H1 (cell line): ENCODE results near the gene UFD1. TPM values are rescaled to one million over a fixed set of nuclear protein-coding genes. Genes with fewer than 3 reads are reported as not detected.

Experiments used
- CTCF ChIA-PET: fragments of 300-600 bp; sonication (Branson Sonifier 250); formaldehyde crosslinking; loops from one replicate; lab custom pipeline; 2021; ENCODE audit not compliant: partially characterized antibody; lab: Charles Lee
- POLR2A ChIA-PET: fragments of 300-600 bp; sonication (Branson Sonifier 250); formaldehyde crosslinking; loops from one replicate; lab custom pipeline; 2021; ENCODE audit warnings: inconsistent platforms; ENCODE audit not compliant: partially characterized antibody; lab: Charles Lee
- DNase-seq, 2 experiments: peaks; one replicate each; pipeline versions ENCODE4 v3.0.0 to v3.0.0-alpha.2; 2010 to 2022; ENCODE audit warnings: low spot score in 2 of 2, low read depth in 1 of 2, mixed read lengths in 1 of 2
- FAIRE-seq: peaks from 2 replicates; lab custom pipeline; 2011; peaks lifted over from hg19 to GRCh38; lab: Jason Lieb, UNC
- H2AFZ ChIP-seq: 2 replicates; pipeline ENCODE4 v1.8.1; 2012; ENCODE audit warnings: low read length, inconsistent platforms
- H2AK5ac ChIP-seq: 2 replicates; pipeline ENCODE4 v1.6.1; 2013; ENCODE audit warnings: low read depth, low read length
- H2BK120ac ChIP-seq: replicated peaks from 2 replicates; pipeline ENCODE3; 2013; ENCODE audit warnings: low read depth, low read length, inconsistent platforms
- H2BK12ac ChIP-seq: 2 replicates; pipeline ENCODE4 v1.6.1; 2013; ENCODE audit warnings: low read depth, low read length
- H2BK15ac ChIP-seq: 2 replicates; pipeline ENCODE4 v1.6.1; 2013; ENCODE audit warnings: low read length
- H2BK20ac ChIP-seq: 2 replicates; pipeline ENCODE4 v1.6.1; 2013; ENCODE audit warnings: low read length
- H2BK5ac ChIP-seq: 2 replicates; pipeline ENCODE4 v1.6.1; 2013; ENCODE audit warnings: low read depth, low read length
- H3K14ac ChIP-seq: 2 replicates; pipeline ENCODE4 v1.6.1; 2013; ENCODE audit warnings: inconsistent platforms; ENCODE audit not compliant: insufficient read length
- H3K18ac ChIP-seq: 2 replicates; pipeline ENCODE4 v1.6.1; 2013; ENCODE audit warnings: low read length; ENCODE audit errors: extremely low read depth
- H3K23ac ChIP-seq: 2 replicates; pipeline ENCODE4 v1.6.1; 2013; ENCODE audit warnings: inconsistent platforms; ENCODE audit not compliant: insufficient read length
- H3K23me2 ChIP-seq: 2 replicates; pipeline ENCODE4 v1.6.1; 2013; ENCODE audit warnings: low read depth, low read length
- H3K27ac ChIP-seq: 2 replicates; pipeline ENCODE4 v1.6.1; 2011; ENCODE audit warnings: low read depth, low read length, inconsistent platforms
- H3K27me3 ChIP-seq, 4 experiments: replicated peaks in 1 of 4; 1 replicate in 1 of 4; 2 replicates in 3 of 4; pipeline versions ENCODE4 v1.6.1 to v1.8.1; 2011 to 2013; ENCODE audit warnings: low read length in 3 of 4, mild to moderate bottlenecking in 3 of 4, inconsistent platforms in 2 of 4, mixed read lengths in 2 of 4, moderate library complexity in 1 of 4; ENCODE audit not compliant: control insufficient read depth in 3 of 4, insufficient read depth in 3 of 4; ENCODE audit errors: extremely low read depth in 1 of 4
- H3K36me3 ChIP-seq, 4 experiments: 2 replicates each; pipeline versions ENCODE4 v1.6.1 to v1.8.1; 2011 to 2013; ENCODE audit warnings: mild to moderate bottlenecking in 4 of 4, low read length in 3 of 4, moderate library complexity in 2 of 4, control low read depth in 1 of 4, inconsistent platforms in 1 of 4; ENCODE audit not compliant: insufficient read depth in 4 of 4, control insufficient read depth in 2 of 4
- H3K4ac ChIP-seq: replicated peaks from 2 replicates; pipeline ENCODE3; 2013; ENCODE audit warnings: low read length, low read depth, mixed read lengths, inconsistent platforms; ENCODE audit not compliant: insufficient read length
- H3K4me1 ChIP-seq, 4 experiments: replicated peaks in 1 of 4; 1 replicate in 1 of 4; 2 replicates in 3 of 4; pipeline versions ENCODE4 v1.6.1 to v1.8.1; 2011 to 2013; ENCODE audit warnings: low read length in 3 of 4, inconsistent platforms in 2 of 4, mixed read lengths in 1 of 4; ENCODE audit not compliant: insufficient read depth in 4 of 4, control insufficient read depth in 3 of 4
- H3K4me2 ChIP-seq, 2 experiments: 2 replicates each; pipeline versions ENCODE4 v1.6.1 to v1.8.1; 2011 to 2013; ENCODE audit warnings: low read depth in 2 of 2, low read length in 2 of 2, control low read depth in 1 of 2, inconsistent platforms in 1 of 2, mild to moderate bottlenecking in 1 of 2; ENCODE audit not compliant: insufficient read depth in 1 of 2
- H3K4me3 ChIP-seq, 4 experiments: fragments of 200-600, 300-600 bp in 1 of 4; sonication (generic), shearing (Covaris generic), sonication (Bioruptor Twin) in 1 of 4; 2 replicates each; pipeline versions ENCODE4 v1.5.1 to v1.8.1; 2011 to 2016; ENCODE audit warnings: low read length in 4 of 4, low read depth in 3 of 4, control low read depth in 2 of 4, inconsistent platforms in 2 of 4, mild to moderate bottlenecking in 2 of 4, mixed read lengths in 1 of 4, moderate library complexity in 1 of 4; ENCODE audit not compliant: insufficient read depth in 2 of 4; ENCODE audit errors: extremely low read depth in 1 of 4
- H3K56ac ChIP-seq: replicated peaks from 2 replicates; pipeline ENCODE3; 2013; ENCODE audit warnings: low read depth, mild to moderate bottlenecking, mixed read lengths, low read length, inconsistent platforms; ENCODE audit not compliant: insufficient read length
- H3K79me1 ChIP-seq: 2 replicates; pipeline ENCODE4 v1.6.1; 2013; ENCODE audit warnings: low read depth, low read length, control low read depth
- H3K79me2 ChIP-seq, 2 experiments: 2 replicates each; pipeline versions ENCODE4 v1.6.1 to v1.8.1; 2012 to 2013; ENCODE audit warnings: low read length in 2 of 2, mild to moderate bottlenecking in 2 of 2, inconsistent platforms in 1 of 2; ENCODE audit not compliant: insufficient read depth in 2 of 2, control insufficient read depth in 1 of 2
- H3K9ac ChIP-seq, 4 experiments: replicated peaks in 1 of 4; 1 replicate in 1 of 4; 2 replicates in 3 of 4; pipeline versions ENCODE4 v1.6.1 to v1.8.1; 2011 to 2013; ENCODE audit warnings: low read depth in 3 of 4, low read length in 3 of 4, control low read depth in 2 of 4, mild to moderate bottlenecking in 2 of 4, moderate library complexity in 2 of 4, inconsistent platforms in 1 of 4; ENCODE audit errors: extremely low read depth in 1 of 4
- H3K9me3 ChIP-seq, 2 experiments: 2 replicates each; pipeline versions ENCODE4 v1.6.1 to v1.8.1; 2012 to 2013; ENCODE audit warnings: mild to moderate bottlenecking in 2 of 2, moderate library complexity in 2 of 2, control low read depth in 1 of 2, inconsistent platforms in 1 of 2, low read depth in 1 of 2, low read length in 1 of 2, mixed read lengths in 1 of 2; ENCODE audit not compliant: insufficient read depth in 2 of 2
- H4K20me1 ChIP-seq, 2 experiments: replicated peaks in 1 of 2; 2 replicates each; pipeline versions ENCODE3 to v1.8.1; 2011 to 2013; ENCODE audit warnings: inconsistent platforms in 2 of 2, low read length in 2 of 2, mild to moderate bottlenecking in 1 of 2; ENCODE audit not compliant: insufficient read depth in 2 of 2, control insufficient read depth in 1 of 2
- H4K5ac ChIP-seq: 2 replicates; pipeline ENCODE4 v1.6.1; 2013; ENCODE audit warnings: low read length, low read depth, mixed read lengths, inconsistent platforms; ENCODE audit not compliant: insufficient read length
- H4K8ac ChIP-seq: 2 replicates; pipeline ENCODE4 v1.8.0; 2013; ENCODE audit warnings: mild to moderate bottlenecking, moderate library complexity, low read length, inconsistent platforms; ENCODE audit not compliant: insufficient read depth; ENCODE audit errors: extremely low read depth
- H4K91ac ChIP-seq: replicated peaks from 2 replicates; pipeline ENCODE3; 2013; ENCODE audit warnings: low read length, mixed read lengths, inconsistent platforms; ENCODE audit not compliant: insufficient read length
- EGR1 ChIP-seq: IDR thresholded peaks from 2 replicates; pipeline ENCODE4 v1.6.1; 2011; ENCODE audit warnings: low read depth, low read length, borderline replicate concordance
- TAF7 ChIP-seq: optimal IDR thresholded peaks from 2 replicates; pipeline ENCODE3; 2011; ENCODE audit warnings: low read depth, mild to moderate bottlenecking, inconsistent platforms, low read length, moderate library complexity, borderline replicate concordance
- WGBS, 2 experiments: shearing (Covaris generic) in 1 of 2; methylation state at CpG; one replicate each; pipeline versions ENCODE4 v1.1.6 to v1.1.7; 2013 to 2015; ENCODE audit warnings: low lambda C conversion rate in 2 of 2, mixed read lengths in 2 of 2, inconsistent platforms in 1 of 2, low coverage in 1 of 2, missing lambda C conversion rate in 1 of 2; ENCODE audit not compliant: insufficient replicate concordance in 2 of 2, insufficient coverage in 1 of 2, insufficient read length in 1 of 2; ENCODE audit errors: extremely low coverage in 1 of 2, missing lambda C conversion rate in 1 of 2; 5-methylcytosine and 5-hydroxymethylcytosine counted together
- polyA plus RNA-seq, 7 experiments: library from polyadenylated mRNA; depleted of rRNA in 3 of 7; stranded (reverse) in 5 of 7; unstranded in 2 of 7; fragments of >200 nt in 5 of 7; fragments of 200-250 nt in 2 of 7; gene quantifications; 1 replicate in 5 of 7; 2 replicates in 1 of 7; 4 replicates in 1 of 7; pipeline versions ENCODE4 v1.2.1 to v1.2.3, GENCODE V29; 2011 to 2013; ENCODE audit warnings: missing spikeins in 2 of 7, mixed read lengths in 2 of 7
- total RNA-seq: library from RNA; stranded (reverse); fragmentation: NEBNext Ultra II Directional; extraction: Animal tissue kit (Norgen Biotek cat#: 25700); gene quantifications from 2 replicates; pipeline ENCODE4 v1.2.1, GENCODE V29; 2021

Gene UFD1
- total and polyA plus RNA-seq, 2 of the 8 experiments (the other 6 are each of a cell fraction or from before 2014, with no cell fraction given) = 74.6 to 116 TPM

DNA sequence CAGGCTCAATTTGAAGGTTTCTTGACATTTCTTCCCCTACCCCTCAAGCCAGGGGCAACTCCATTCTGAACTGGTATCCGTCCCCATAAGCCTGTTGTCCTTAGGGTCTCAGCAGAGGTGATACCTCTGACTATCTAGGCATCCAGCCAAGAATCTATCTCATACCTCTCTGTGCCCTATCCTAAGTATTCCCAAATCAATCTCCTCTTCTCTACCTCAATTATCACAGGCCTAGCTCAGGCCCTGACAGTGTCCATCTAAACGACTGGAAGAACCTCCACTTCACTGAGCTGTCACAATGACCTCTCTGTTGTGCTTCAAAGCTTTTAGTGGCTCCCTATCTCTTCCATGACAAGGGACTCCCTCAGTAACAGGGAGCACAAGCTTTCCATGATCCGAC, 74.3 kb downstream of the UFD1 start:
- Histone ChIP-seq H3K27ac (no peak overlapping the region), H2BK12ac (no peak overlapping the region), H3K23me2 (no peaks in the 10 kb centered on the region), H2AFZ (no peak overlapping the region), H3K14ac (no peak overlapping the region), H3K18ac (no peak overlapping the region), H3K23ac (no peak overlapping the region), H3K9ac (no peak overlapping the region), H2BK5ac (no peak overlapping the region), H2BK120ac (no peak overlapping the region), H2AK5ac (no peak overlapping the region), H3K36me3 (peaks cover 7 to 38% (median 29%) of the 10 kb centered on the region in 4 experiments; a peak in 7 of 8 replicates), H3K9me3 (no peaks in the 10 kb centered on the region), H3K79me2 (no peaks in the 10 kb centered on the region; a peak in 1 of 4 replicates), H3K56ac (no peak overlapping the region), H2BK20ac (no peak overlapping the region), H3K4me2 (no peak overlapping the region), H3K4me1 (no peaks in the 10 kb centered on the region), H3K4ac (no peak overlapping the region), H3K27me3 (no peaks in the 10 kb centered on the region), H4K20me1 (peaks cover 2 to 15% of the 10 kb centered on the region in 2 experiments), H2BK15ac (no peak overlapping the region), H4K5ac (no peak overlapping the region), H4K91ac (no peak overlapping the region), H3K4me3 (no peak overlapping the region), H3K79me1 (no peaks in the 10 kb centered on the region; the same call in 1 of the 2 replicates), H4K8ac (no peak overlapping the region)
- CTCF ChIA-PET = interaction anchor here (1.2 to 1.3 kb wide), 3 partner anchors 13 to 50 kb away, joined by 3 to 4 read pairs (median 3); no protein-coding TSS in a partner anchor
- TF ChIP-seq TAF7 (no peak), EGR1 (no peak)
- no peak for FAIRE-seq
- POLR2A ChIA-PET = interaction anchor here (1.0 to 2.0 kb wide), 6 partner anchors 9 to 78 kb away, joined by 3 to 5 read pairs (median 4); partner anchors contain the start of genes C22orf39 and HIRA
- no peak for DNase-seq
- 88% methylated on average over 3 of the region's 3 CpGs; no CpG with 5 or more reads in 1 of the 2 experiments for WGBS, 2 experiments
